Measurements from ENCODE around the gene SFXN5. TPM values are rescaled to one million over a fixed set of nuclear protein-coding genes. Genes with fewer than 3 reads are reported as not detected.

The SFXN5 gene
- polyA plus RNA-seq, 2 of the 4 experiments (the other 2 are of a cell fraction): 16.7 to 19.6 TPM

DNA sequence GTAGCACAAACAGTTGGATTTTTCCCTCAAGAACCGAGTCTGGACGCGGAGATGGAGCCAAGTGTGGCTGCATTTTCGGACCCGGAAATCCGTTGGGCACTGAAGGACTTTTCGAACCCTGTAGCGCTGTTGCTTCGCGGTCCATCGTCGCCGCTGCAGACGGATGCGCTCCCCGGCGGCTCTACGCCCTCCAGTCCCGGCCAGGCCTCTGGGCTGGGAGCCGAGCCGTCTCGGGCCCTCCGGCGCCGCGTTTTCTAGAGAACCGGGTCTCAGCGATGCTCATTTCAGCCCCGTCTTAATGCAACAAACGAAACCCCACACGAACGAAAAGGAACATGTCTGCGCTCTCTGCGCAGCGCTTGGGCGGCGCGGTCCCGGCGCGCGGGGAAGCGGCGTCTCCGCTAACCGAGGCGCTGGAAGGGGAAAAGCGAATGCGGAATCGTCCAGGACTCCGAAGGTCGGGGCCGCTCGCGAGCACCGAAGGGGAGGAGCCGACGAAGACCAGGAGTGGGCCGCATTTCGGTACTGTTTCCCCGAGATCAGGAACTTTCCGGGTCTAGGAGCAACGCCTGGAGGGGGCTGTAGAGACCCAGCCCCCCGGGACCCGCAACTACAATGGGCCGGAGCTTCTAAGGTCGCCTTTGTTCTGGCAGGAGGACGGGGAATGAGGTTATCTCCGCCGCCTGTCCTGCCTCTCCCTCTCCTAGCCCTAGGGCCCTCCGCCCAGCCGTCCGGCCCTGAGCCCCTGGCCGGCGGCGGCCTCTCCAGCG, 151.0 kb downstream of the SFXN5 start:
- H3K4me3 ChIP-seq: peak overlapping the region; percentile 15; the same call in 1 of the 3 replicates
- POLR2A ChIA-PET: no interaction called here
- no peaks in the 10 kb centered on the region for H3K9me3 ChIP-seq
- peak overlapping the region; percentile 58 for H3K4me2 ChIP-seq
- peak; percentile 89 for TF ChIP-seq RNF2 (IDR thresholded peaks at IDR 0.05; ENCODE audit: borderline replicate concordance, low read depth)
- TF ChIP-seq, protein P1, sequence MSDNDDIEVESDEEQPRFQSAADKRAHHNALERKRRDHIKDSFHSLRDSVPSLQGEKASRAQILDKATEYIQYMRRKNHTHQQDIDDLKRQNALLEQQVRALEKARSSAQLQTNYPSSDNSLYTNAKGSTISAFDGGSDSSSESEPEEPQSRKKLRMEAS (IDR thresholded peaks at IDR 0.05): no peak
- peak; percentile 85; the same call in 1 of the 2 replicates for TF ChIP-seq CBX8 (IDR thresholded peaks at IDR 0.05)
- no peak for FAIRE-seq
- WGBS (ENCODE audit: missing lambda C conversion rate): 65% methylated on average over 77 of the region's 77 CpGs
- peaks cover 34% of the 10 kb centered on the region for H3K4me1 ChIP-seq
- no peak for ATAC-seq
- DNase-seq (ENCODE audit: low read depth in 1 of 2, low spot score in 1 of 2): no peak
- no peak overlapping the region for H3K27ac ChIP-seq
- CTCF ChIA-PET: interaction anchor here (0.6 to 13.4 kb wide), 6 partner anchors 13 to 413 kb away, joined by 3 to 211 read pairs (median 3); partner anchors contain the start of gene SPR

DNA sequence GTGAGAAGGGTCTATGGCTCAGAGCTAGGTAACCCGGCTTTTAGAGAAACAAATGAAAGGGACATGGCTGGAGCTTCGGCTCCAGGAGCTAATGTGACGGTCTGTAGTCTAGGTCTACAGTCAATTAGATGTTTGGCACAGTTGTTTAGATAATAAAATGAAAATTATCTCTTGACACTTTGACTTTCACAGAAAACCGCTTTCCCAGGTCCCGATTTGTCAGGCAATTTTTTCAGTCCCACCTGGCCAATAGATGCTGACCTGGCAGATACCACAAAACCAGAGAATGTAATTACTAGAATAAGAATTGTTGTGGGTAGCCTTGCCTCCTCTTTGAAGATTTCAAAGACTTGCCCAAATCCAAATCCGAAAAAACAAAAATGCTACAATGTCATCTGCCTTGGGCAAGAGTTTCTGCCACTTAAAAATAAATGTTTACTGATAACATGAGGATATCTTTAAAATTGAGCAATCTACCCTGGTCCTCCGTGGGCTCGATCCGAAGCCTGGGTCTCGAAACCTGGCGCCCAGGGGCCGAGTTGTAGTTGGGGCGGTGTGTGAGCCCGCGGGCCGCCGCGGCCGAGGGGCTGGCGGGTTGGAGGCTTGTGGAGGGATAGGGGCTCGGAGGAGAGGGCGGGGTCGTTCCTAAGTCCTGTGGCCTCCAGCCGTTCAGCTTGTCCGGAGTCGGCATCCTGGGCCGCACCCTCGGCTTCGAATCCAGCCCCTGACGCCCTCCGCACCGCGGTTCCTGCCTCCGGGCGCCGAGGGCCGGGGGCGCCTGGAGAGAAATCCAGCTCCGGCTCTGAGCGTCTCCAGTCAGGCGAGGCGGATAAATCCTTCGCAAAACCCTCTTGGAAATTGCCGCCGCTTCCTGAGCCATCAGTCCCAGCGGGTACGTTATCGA, 151.8 kb downstream of the SFXN5 start:
- POLR2A ChIA-PET: no interaction called here
- CTCF ChIA-PET: interaction anchor here (0.6 to 13.4 kb wide), 4 partner anchors 28 to 414 kb away, joined by 3 to 211 read pairs (median 3); partner anchors contain the start of gene SPR

GRCh38 chr2:72917877-72918553, 153.5 kb downstream of the SFXN5 start:
- Histone ChIP-seq H3K4me2 (peak overlapping the region; percentile 99), H3K4me1 (peaks cover 37% of the 10 kb centered on the region), H3K4me3 (peak overlapping the region; percentile 48), H3K9me3 (no peaks in the 10 kb centered on the region), H3K27ac (peak overlapping the region in 1 of 2 experiments; percentile 1; a peak in 2 of 6 replicates)
- ATAC-seq (peak; percentile 17 to 30), DNase-seq (ENCODE audit: low read depth in 1 of 2, low spot score in 1 of 2) (no peak), FAIRE-seq (no peak)
- WGBS (ENCODE audit: missing lambda C conversion rate): under 1% methylated on average over 31 of the region's 89 CpGs
- ChIA-PET CTCF (interaction anchor here (0.6 to 13.4 kb wide), 10 partner anchors 8 to 372 kb away, joined by 3 to 211 read pairs (median 4); partner anchors contain the start of gene SPR), POLR2A (no interaction called here)
- TF ChIP-seq, protein P2, sequence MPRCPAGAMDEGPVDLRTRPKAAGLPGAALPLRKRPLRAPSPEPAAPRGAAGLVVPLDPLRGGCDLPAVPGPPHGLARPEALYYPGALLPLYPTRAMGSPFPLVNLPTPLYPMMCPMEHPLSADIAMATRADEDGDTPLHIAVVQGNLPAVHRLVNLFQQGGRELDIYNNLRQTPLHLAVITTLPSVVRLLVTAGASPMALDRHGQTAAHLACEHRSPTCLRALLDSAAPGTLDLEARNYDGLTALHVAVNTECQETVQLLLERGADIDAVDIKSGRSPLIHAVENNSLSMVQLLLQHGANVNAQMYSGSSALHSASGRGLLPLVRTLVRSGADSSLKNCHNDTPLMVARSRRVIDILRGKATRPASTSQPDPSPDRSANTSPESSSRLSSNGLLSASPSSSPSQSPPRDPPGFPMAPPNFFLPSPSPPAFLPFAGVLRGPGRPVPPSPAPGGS (IDR thresholded peaks at IDR 0.05): no peak
- TF ChIP-seq POLR2A (IDR thresholded peaks at IDR 0.05; ENCODE audit: low read length) (no peak), RNF2 (IDR thresholded peaks at IDR 0.05; ENCODE audit: borderline replicate concordance, low read depth) (peak; percentile 73; the same call in 1 of the 2 replicates), HDAC2 (IDR thresholded peaks at IDR 0.05) (peak; percentile 70; the same call in 1 of the 2 replicates), KDM5A (IDR thresholded peaks at IDR 0.05) (no peak)

More for the DNA sequence above, 151.8 kb downstream of the SFXN5 start:
- no peaks in the 10 kb centered on the region for H3K9me3 ChIP-seq
- 47% methylated on average over 48 of the region's 48 CpGs for WGBS (ENCODE audit: missing lambda C conversion rate)
- peak overlapping the region; percentile 58 for H3K4me2 ChIP-seq
- H3K27ac ChIP-seq: no peak overlapping the region
- DNase-seq (ENCODE audit: low read depth in 1 of 2, low spot score in 1 of 2) (no peak), ATAC-seq (no peak), FAIRE-seq (peak; percentile 46)
- H3K4me1 ChIP-seq: peaks cover 37% of the 10 kb centered on the region
- TF ChIP-seq ZFP36 (IDR thresholded peaks at IDR 0.05; ENCODE audit: borderline replicate concordance, partially characterized antibody): peak; percentile 2
- TF ChIP-seq SMC3 (IDR thresholded peaks at IDR 0.05): no peak
- TF ChIP-seq RNF2 (IDR thresholded peaks at IDR 0.05; ENCODE audit: borderline replicate concordance, low read depth): peak; percentile 77
- TF ChIP-seq CEBPB (IDR thresholded peaks at IDR 0.05): peak in 1 of 2 experiments; percentile 23; a peak in 1 of 4 replicates
- TF ChIP-seq KDM1A (IDR thresholded peaks at IDR 0.05; ENCODE audit: low read depth): no peak
- peak; percentile 84 for TF ChIP-seq MAFK (IDR thresholded peaks at IDR 0.05; ENCODE audit: partially characterized antibody)
- no peak; the same call in 1 of the 2 replicates for TF ChIP-seq CBX8 (IDR thresholded peaks at IDR 0.05)
- H3K4me3 ChIP-seq: 0 out of 3 replicates have a peak overlapping the region, but pooled peaks have one; percentile 15
